Heart right ventricle (tissue), 16 donors: ENCODE measurements around the gene FSD1. TPM values are rescaled to one million over a fixed set of nuclear protein-coding genes. Genes with fewer than 3 reads are reported as not detected.

Source experiments
- ATAC-seq, 8 donors: fragments of 200-7000 bp; cut with Tn5 transposase; one replicate each; pipeline ENCODE4 v1.9.1; 2020; ENCODE audit warnings: mild to moderate bottlenecking in 8 of 8, moderate library complexity in 8 of 8, moderate number of reproducible peaks in 1 of 8
- DNase-seq, 2 donors: peaks; one replicate each; pipeline ENCODE4 v3.0.0-alpha.2; 2020
- H3K27ac ChIP-seq, 10 donors: fragments of 200-600 bp; sonication (generic) in 2 of 10; one replicate each; pipeline versions ENCODE4 v1.5.0 to v1.8.0; 2020 to 2022; ENCODE audit warnings: mild to moderate bottlenecking in 3 of 10
- H3K27me3 ChIP-seq, 7 donors: fragments of 200-600 bp; one replicate each; pipeline ENCODE4 v1.8.0; 2021 to 2022; ENCODE audit warnings: mild to moderate bottlenecking in 2 of 7
- H3K36me3 ChIP-seq, 9 donors: fragments of 200-600 bp; sonication (generic) in 1 of 9; one replicate each; pipeline versions ENCODE4 v1.5.0 to v1.8.0; 2020 to 2022; ENCODE audit warnings: mild to moderate bottlenecking in 2 of 9
- H3K4me1 ChIP-seq, 9 donors: fragments of 200-600 bp; sonication (generic) in 1 of 9; one replicate each; pipeline versions ENCODE4 v1.5.0 to v1.8.0; 2020 to 2022; ENCODE audit warnings: mild to moderate bottlenecking in 4 of 9
- H3K4me3 ChIP-seq, 10 donors: fragments of 200-600 bp; sonication (generic) in 2 of 10; one replicate each; pipeline versions ENCODE4 v1.5.0 to v1.8.0; 2020 to 2022; ENCODE audit warnings: mild to moderate bottlenecking in 7 of 10, moderate library complexity in 2 of 10
- H3K9me3 ChIP-seq, 11 donors: fragments of 200-600 bp in 10 of 11; sonication (generic) in 2 of 11; one replicate each; pipeline versions ENCODE4 v1.5.0 to v1.8.0; 2013 to 2022; ENCODE audit warnings: mild to moderate bottlenecking in 2 of 11, control low read depth in 1 of 11, moderate library complexity in 1 of 11
- WGBS, 2 donors: extraction: QIAGEN DNeasy Blood & Tissue Kit; methylation state at CpG; one replicate each; pipeline ENCODE4 v1.1.7; 2013; ENCODE audit warnings: inconsistent platforms in 1 of 2; 5-methylcytosine and 5-hydroxymethylcytosine counted together
- intact Hi-C, 10 donors: fragments of 100-400 bp; cut with DNase I; formaldehyde crosslinking; loops; one replicate each; pipeline versions ENCODE4 v1.11.1 to v1.14.2; 2022
- polyA plus RNA-seq, 2 donors: library from polyadenylated mRNA; stranded (reverse); fragments of 200-250 nt; gene quantifications; one replicate each; pipeline ENCODE4 v1.2.3, GENCODE V29; 2013
- total RNA-seq, 10 donors: library from RNA; stranded (reverse); fragmentation: NEBNext Ultra II Directional in 3 of 10; extraction: Animal tissue kit (Norgen Biotek cat#: 25700) in 3 of 10; gene quantifications; one replicate each; pipeline versions ENCODE4 v1.2.1 to v1.2.4, GENCODE V29; 2021 to 2023
- TF ChIP-seq, protein P1 (sequence below), 9 donors: fragments of 200-600 bp; sonication (generic) in 2 of 9; IDR thresholded peaks; one replicate each; pipeline versions ENCODE4 v1.5.0 to v1.8.0; 2021 to 2022; ENCODE audit warnings: antibody characterized with exemption in 9 of 9, mild to moderate bottlenecking in 5 of 9, moderate library complexity in 1 of 9
- donor health status: Arrhythmogenic right ventricular cardiomyopathy.
- donor health status: ischemic (EF 13 %, LVEDD 7.1; RV severe dilation, severe dysfunction).
- donor health status: healthy with polysubstance abuse.
- donor health status: DM: no; HTN: yes; CAD: no.
- donor health status: DM: no; HTN: no; CAD: no.
- donor health status: ischemic (EF 25% LVEDD 6.9; RV normal size, moderate dysfunction).
- donor health status: ischemic (EF 25% LVEDD 5.7; RV mildly dilated, moderate dysfunction).
- donor health status: healthy.
- donor health status: DM: yes; HTN: yes; CAD: no.
- donor health status: Ischemic cardiomyopathy.
- donor health status: ischemic (EF 35%, LVEDD 5.7; RV mildly dilated, moderate dysfunction).
- donor health status: nonischemic (EF 11% LVEDD 7.7; RV severe dilation, severe dysfunction).
- donor health status: DM: yes; HTN: yes; CAD: no.
- donor health status: PGD.
- donor health status: ischemic (EF 29% LVEDD 5.4; RV normal size, mild dysfunction).
- donor health status: nonischemic (EF 23%, LVEDD 6.1; RV moderate dilation, normal function).

The FSD1 gene
- total and polyA plus RNA-seq, 12 donors: 0.10 to 0.25 TPM; not detected in 10

DNA sequence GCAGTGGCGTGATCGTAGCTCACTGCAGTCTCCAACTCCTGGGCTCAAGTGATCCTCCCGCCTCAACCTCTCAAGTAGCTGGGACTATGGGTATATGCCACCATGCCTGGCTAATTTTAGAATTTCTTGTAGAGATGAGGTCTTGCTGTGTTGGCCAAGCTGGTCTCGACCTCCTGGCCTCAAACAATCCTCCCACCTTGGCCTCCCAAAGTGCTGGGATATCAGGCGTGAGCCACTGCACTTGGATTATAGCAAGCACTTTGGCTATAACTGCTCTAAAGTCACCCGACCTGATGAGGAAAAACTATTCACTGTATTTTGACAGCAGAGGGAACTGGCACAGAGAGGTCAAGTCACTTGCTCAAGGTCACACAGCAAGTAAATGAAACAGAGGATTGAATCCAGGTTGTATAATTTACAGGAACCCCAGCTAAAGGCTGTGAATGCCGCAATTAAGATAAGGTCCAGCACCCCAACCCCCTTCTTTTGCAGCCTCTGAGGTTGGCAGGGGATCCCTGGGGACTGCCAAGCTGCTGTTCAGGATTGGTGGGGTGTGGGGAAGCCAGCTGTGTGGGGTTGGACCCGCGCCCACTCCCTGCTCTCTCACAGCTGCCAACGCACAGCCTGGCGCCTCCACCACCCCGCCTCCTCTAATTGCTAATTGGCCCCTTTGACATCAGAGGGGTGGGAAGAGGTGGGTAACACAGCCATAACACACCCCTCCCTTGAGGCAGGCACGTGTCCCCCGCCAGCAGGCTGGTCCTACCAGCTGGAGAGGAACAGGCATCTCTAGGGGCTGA lies 8.2 kb upstream of the FSD1 start:
- TF ChIP-seq, protein P1, sequence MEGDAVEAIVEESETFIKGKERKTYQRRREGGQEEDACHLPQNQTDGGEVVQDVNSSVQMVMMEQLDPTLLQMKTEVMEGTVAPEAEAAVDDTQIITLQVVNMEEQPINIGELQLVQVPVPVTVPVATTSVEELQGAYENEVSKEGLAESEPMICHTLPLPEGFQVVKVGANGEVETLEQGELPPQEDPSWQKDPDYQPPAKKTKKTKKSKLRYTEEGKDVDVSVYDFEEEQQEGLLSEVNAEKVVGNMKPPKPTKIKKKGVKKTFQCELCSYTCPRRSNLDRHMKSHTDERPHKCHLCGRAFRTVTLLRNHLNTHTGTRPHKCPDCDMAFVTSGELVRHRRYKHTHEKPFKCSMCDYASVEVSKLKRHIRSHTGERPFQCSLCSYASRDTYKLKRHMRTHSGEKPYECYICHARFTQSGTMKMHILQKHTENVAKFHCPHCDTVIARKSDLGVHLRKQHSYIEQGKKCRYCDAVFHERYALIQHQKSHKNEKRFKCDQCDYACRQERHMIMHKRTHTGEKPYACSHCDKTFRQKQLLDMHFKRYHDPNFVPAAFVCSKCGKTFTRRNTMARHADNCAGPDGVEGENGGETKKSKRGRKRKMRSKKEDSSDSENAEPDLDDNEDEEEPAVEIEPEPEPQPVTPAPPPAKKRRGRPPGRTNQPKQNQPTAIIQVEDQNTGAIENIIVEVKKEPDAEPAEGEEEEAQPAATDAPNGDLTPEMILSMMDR (IDR thresholded peaks at IDR 0.05): no peak
- DNase-seq: no peak
- Histone ChIP-seq H3K4me3 (no peak overlapping the region), H3K9me3 (no peaks in the 10 kb centered on the region), H3K36me3 (no peaks in the 10 kb centered on the region), H3K27ac (no peak overlapping the region), H3K4me1 (no peaks in the 10 kb centered on the region), H3K27me3 (peaks cover 0 to 43% (median 19%) of the 10 kb centered on the region in 7 donors)
- intact Hi-C loops: no loop called here
- WGBS, 2 donors: 55 to 56% methylated on average over 13 to 14 of the region's 14 CpGs
- ATAC-seq: peak in 1 of 8 donors; percentile 33

DNA sequence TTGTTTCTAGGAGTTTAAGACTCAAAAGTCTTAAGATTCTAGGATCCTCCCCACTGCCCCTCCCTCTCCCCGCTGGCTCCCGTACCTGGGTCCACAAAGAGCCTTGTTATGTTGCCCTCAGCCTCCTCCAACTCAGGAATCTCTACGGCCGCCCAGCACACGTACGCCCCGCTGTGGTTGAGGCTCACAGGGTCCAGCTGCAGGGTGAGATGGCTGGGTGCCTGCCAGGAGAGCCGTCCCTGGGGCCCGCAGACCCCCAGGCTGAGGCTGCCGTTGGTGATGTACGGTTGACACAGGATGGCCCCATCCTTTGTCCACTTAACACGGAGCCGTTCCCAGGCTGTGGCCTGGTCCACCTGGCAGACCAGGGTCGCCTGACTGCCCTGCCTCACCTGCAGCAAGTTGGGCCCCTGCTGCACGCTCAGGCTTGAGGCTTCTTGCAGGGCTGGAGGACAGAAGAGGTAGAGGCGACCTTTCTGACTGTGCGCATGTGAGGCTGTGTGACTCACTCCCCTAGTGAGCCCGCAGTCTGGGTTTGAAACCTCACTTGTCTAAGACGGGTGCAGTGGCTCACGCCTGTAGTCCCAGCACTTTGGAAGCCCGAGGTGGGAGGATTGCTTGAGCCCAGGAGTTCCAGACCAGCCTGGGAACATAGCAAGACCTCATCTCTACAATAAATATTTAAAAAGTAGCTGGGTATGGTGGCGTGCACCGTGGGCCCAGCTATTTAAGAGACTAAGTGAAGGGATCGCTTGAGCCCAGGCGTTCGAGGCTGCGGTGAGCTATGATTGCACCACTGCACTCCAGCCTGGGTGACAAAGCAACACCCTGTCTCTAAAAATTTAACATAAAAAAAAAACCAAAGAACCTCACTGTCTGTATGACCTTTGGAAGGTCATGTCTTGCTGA lies 6.2 kb upstream of the FSD1 start:
- no peaks in the 10 kb centered on the region for H3K9me3 ChIP-seq
- intact Hi-C loops: no loop called here
- H3K4me3 ChIP-seq: no peak overlapping the region
- no peaks in the 10 kb centered on the region for H3K4me1 ChIP-seq
- no peaks in the 10 kb centered on the region for H3K36me3 ChIP-seq
- 67 to 68% methylated on average over 27 of the region's 27 CpGs for WGBS, 2 donors
- no peak overlapping the region for H3K27ac ChIP-seq
- ATAC-seq (no peak), DNase-seq (no peak)
- peaks cover 0 to 36% (median 21%) of the 10 kb centered on the region in 7 donors for H3K27me3 ChIP-seq
- TF ChIP-seq, protein P1 (IDR thresholded peaks at IDR 0.05): no peak

DNA sequence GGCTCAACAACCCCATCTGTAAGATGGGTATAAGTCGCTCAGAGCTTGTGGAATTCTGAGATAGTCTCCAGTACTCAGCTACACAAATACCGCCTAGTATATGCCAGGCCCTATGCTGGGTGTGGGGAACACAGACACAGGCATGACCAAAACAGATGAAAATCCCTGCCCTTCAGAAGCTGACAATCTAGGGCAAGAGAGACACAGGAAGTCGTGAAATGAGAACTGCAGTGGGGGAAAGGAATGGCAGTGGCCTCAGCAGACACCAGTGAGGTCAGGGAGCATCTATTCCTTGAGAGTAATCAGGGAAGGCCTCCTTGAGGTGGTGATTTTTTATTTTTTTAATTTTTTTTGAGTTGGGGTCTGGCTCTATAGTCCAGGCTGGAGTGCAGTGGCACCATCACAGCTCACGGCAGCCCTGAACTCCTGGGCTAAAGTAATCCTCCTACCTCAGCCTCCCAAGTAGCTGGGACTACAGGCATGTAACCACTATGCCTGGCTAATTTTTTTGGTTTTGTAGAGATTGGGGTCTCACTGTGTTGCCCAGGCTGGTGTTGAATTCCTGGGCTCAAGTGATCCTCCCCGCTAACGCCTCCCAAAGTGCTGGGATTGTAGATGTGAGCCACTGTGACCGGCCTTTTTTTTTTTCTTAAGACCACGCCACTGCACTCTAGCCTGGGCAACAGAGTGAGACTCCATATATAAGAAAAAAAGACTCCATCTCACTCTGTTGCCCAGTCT lies 5.4 kb upstream of the FSD1 start:
- no peak overlapping the region for H3K4me3 ChIP-seq
- whole genome bisulfite sequencing, 2 donors: 76 to 88% methylated on average over 8 of the region's 8 CpGs
- no peak overlapping the region for H3K27ac ChIP-seq
- H3K4me1 ChIP-seq: no peaks in the 10 kb centered on the region
- ATAC-seq (no peak), DNase-seq (no peak)
- no peaks in the 10 kb centered on the region for H3K9me3 ChIP-seq
- TF ChIP-seq, protein P1 (IDR thresholded peaks at IDR 0.05): no peak
- no peaks in the 10 kb centered on the region for H3K36me3 ChIP-seq
- peaks cover 0 to 37% (median 22%) of the 10 kb centered on the region in 7 donors for H3K27me3 ChIP-seq
- intact Hi-C loops: no loop called here

DNA sequence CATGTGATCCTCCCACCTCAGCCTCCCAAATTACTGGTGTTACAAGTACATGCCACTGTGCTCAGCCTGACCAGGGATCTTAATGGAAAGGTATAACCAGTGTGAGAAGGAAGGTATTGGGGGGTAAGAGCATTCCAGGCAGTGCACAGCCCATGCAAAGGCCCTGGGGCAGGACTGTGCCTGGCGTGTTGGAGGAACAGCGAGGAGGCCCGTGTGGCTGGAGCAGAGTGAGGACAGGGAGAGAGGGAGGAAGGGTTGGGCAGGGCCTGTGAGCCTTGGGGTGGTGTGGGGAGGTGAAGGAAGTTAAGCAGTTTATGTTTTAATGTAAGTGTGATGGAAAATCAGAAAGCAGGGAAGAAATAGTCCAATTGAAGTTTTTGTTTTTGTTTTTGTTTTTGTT lies 3.8 kb upstream of the FSD1 start:
- 90 to 92% methylated on average over 3 of the region's 3 CpGs for WGBS, 2 donors
- H3K4me3 ChIP-seq: no peak overlapping the region
- peaks cover 0 to 43% (median 30%) of the 10 kb centered on the region in 7 donors for H3K27me3 ChIP-seq
- TF ChIP-seq, protein P1 (IDR thresholded peaks at IDR 0.05): no peak
- ATAC-seq (no peak), DNase-seq (no peak)
- H3K4me1 ChIP-seq: peaks cover 0 to 6% (median 0%) of the 10 kb centered on the region in 9 donors
- intact Hi-C loops: no loop called here
- no peaks in the 10 kb centered on the region for H3K9me3 ChIP-seq
- H3K36me3 ChIP-seq: no peaks in the 10 kb centered on the region
- H3K27ac ChIP-seq: no peak overlapping the region
